ENCODE results near the gene CBX1. TPM values are rescaled to one million over a fixed set of nuclear protein-coding genes. Genes with fewer than 3 reads are reported as not detected.

CBX1 gene
- total and polyA plus RNA-seq, 2 of the 13 experiments (the other 11 are each of a cell fraction or from before 2014, with no cell fraction given) = 17.8 to 108 TPM

GRCh38 chr17:48037036-48037837 is 64.0 kb downstream of the CBX1 start, which contains the start of gene COPZ2 (continued):
- TF ChIP-seq THAP9 (CRISPR knock-in tag; IDR thresholded peaks at IDR 0.05; ENCODE audit: borderline replicate concordance) (peak; percentile 78), POLR2G (IDR thresholded peaks at IDR 0.05; ENCODE audit: low read depth, low read length) (no peak), MLLT10 (CRISPR knock-in tag; IDR thresholded peaks at IDR 0.05) (no peak), ZNF17 (CRISPR knock-in tag; IDR thresholded peaks at IDR 0.05) (no peak), KLF12 (CRISPR knock-in tag; IDR thresholded peaks at IDR 0.05; ENCODE audit: borderline replicate concordance) (no peak), ZNF703 (CRISPR knock-in tag; IDR thresholded peaks at IDR 0.05; ENCODE audit: borderline replicate concordance) (no peak), BCL3 (CRISPR knock-in tag; IDR thresholded peaks at IDR 0.05) (peak; percentile 83; the same call in 1 of the 2 replicates), ZNF20 (CRISPR knock-in tag; IDR thresholded peaks at IDR 0.05) (no peak), ZNF367 (CRISPR knock-in tag; IDR thresholded peaks at IDR 0.05; ENCODE audit: borderline replicate concordance) (no peak), ZNF281 (CRISPR knock-in tag; IDR thresholded peaks at IDR 0.05; ENCODE audit: borderline replicate concordance) (no peak), IRF9 (CRISPR knock-in tag; IDR thresholded peaks at IDR 0.05; ENCODE audit: borderline replicate concordance) (peak; percentile 53; the same call in 1 of the 2 replicates), KDM5B (CRISPR knock-in tag; IDR thresholded peaks at IDR 0.05; ENCODE audit: borderline replicate concordance) (peak; percentile 85; the same call in 1 of the 2 replicates), NFIC (IDR thresholded peaks at IDR 0.05; ENCODE audit: low read length) (no peak), SIX1 (CRISPR knock-in tag; IDR thresholded peaks at IDR 0.05; ENCODE audit: borderline replicate concordance) (no peak), NR2F6 (IDR thresholded peaks at IDR 0.05) (no peak), NR2F6 (CRISPR knock-in tag; IDR thresholded peaks at IDR 0.05) (no peak; the same call in 1 of the 2 replicates), CHD2 (IDR thresholded peaks at IDR 0.05; ENCODE audit: low read depth, low read length) (no peak), CBX1 (IDR thresholded peaks at IDR 0.05; ENCODE audit: low read depth) (no peak), NR2F2 (IDR thresholded peaks at IDR 0.05; ENCODE audit: borderline replicate concordance, low read depth) (no peak)
- TF ChIP-seq, protein P1, sequence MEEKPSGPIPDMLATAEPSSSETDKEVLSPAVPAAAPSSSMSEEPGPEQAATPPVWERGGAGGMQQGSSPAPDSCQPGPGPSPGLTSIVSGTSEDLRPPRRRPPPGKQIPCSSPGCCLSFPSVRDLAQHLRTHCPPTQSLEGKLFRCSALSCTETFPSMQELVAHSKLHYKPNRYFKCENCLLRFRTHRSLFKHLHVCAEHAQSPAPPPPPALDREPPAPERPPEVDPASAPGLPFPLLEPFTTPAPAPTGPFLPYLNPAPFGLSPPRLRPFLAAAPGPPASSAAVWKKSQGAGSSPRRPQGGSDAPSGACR (CRISPR knock-in tag; IDR thresholded peaks at IDR 0.05) = 0 out of 2 replicates have a peak, but pooled peaks have one; percentile 54
